ENCODE results near the gene CALHM2. TPM values are rescaled to one million over a fixed set of nuclear protein-coding genes. Genes with fewer than 3 reads are reported as not detected.

Gene CALHM2
- total and polyA plus RNA-seq, 9 donors, result 42.1 to 105 (median 55.3) TPM

- Histone ChIP-seq H3K4me3 (no peak overlapping the region), H3K27me3 (no peaks in the 10 kb centered on the region), H3K27ac (no peak overlapping the region), H3K36me3 (no peaks in the 10 kb centered on the region), H3K9me3 (no peaks in the 10 kb centered on the region), H3K4me1 (ENCODE audit: insufficient read depth) (no peaks in the 10 kb centered on the region)
- TF ChIP-seq CTCF (IDR thresholded peaks at IDR 0.05), result no peak
- TF ChIP-seq EP300 (IDR thresholded peaks at IDR 0.05), result no peak
- TF ChIP-seq POLR2A (IDR thresholded peaks at IDR 0.05), result no peak
- 89 to 92% (median 91%) methylated on average over 7 of the region's 7 CpGs for WGBS, 3 donors
- no peak for DNase-seq
- intact Hi-C loops (cut with DNase I), result no loop called here
Measured at GRCh38 chr10:103467406-103467805, 15.2 kb upstream of the CALHM2 start.

GRCh38 chr10:103466734-103467133 lies 14.6 kb upstream of the CALHM2 start:
- no peaks in the 10 kb centered on the region for H3K4me1 ChIP-seq (ENCODE audit: insufficient read depth)
- DNase-seq, result no peak
- TF ChIP-seq POLR2A (IDR thresholded peaks at IDR 0.05) (no peak), EP300 (IDR thresholded peaks at IDR 0.05) (no peak), CTCF (IDR thresholded peaks at IDR 0.05) (no peak)
- WGBS, 3 donors, result 62 to 74% (median 72%) methylated on average over 3 of the region's 3 CpGs
- no peaks in the 10 kb centered on the region for H3K36me3 ChIP-seq
- intact Hi-C loops (cut with DNase I), result no loop called here
- H3K27me3 ChIP-seq, result no peaks in the 10 kb centered on the region
- H3K9me3 ChIP-seq, result no peaks in the 10 kb centered on the region
- no peak overlapping the region for H3K27ac ChIP-seq
- no peak overlapping the region for H3K4me3 ChIP-seq

DNA sequence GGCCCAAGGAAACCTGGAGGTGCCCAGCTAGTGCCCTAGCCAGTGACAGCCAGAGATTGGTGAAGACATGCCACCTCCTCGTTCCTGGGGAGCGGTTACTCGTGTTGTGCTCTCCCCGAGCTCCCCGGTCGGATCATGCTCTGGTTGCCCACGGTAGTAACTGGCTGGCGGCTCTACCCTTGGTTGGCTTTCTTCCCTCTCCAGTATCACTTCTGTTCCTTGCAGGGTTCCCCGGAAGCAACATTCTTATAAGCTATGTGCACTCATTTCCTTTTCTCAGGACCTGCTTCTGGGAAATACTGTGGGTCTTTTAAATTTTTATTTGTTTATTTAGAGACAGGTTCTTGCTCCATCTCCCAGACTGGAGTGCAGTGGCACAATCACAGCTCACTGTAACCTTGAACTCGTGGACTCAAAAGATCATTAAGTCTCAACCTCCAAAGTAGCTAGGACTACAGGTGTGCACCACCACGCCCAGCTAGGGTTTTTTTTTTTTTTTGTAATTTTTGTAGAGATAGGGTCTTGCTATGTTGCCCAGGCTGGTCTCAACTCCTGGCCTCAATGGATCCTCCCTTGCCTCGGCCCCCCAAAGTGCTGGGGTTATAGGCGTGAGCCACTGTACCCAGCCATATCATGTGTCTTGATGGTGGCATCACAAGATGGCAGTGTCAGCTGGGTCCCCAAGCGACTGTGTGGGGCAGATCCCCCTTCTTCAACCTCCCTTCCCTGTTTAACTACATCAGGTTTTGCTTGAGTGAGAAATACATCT lies 13.4 kb upstream of the CALHM2 start:
- intact Hi-C loops (cut with DNase I), result no loop called here
- TF ChIP-seq EP300 (IDR thresholded peaks at IDR 0.05) (no peak), CTCF (IDR thresholded peaks at IDR 0.05) (no peak), POLR2A (IDR thresholded peaks at IDR 0.05) (no peak)
- no peak for DNase-seq
- H3K4me3 ChIP-seq, result no peak overlapping the region
- no peak overlapping the region for H3K27ac ChIP-seq
- H3K9me3 ChIP-seq, result no peaks in the 10 kb centered on the region
- H3K27me3 ChIP-seq, result no peaks in the 10 kb centered on the region
- no peaks in the 10 kb centered on the region for H3K36me3 ChIP-seq
- WGBS, 3 donors, result 88 to 91% (median 90%) methylated on average over 14 of the region's 14 CpGs
- H3K4me1 ChIP-seq (ENCODE audit: insufficient read depth), result no peaks in the 10 kb centered on the region

DNA sequence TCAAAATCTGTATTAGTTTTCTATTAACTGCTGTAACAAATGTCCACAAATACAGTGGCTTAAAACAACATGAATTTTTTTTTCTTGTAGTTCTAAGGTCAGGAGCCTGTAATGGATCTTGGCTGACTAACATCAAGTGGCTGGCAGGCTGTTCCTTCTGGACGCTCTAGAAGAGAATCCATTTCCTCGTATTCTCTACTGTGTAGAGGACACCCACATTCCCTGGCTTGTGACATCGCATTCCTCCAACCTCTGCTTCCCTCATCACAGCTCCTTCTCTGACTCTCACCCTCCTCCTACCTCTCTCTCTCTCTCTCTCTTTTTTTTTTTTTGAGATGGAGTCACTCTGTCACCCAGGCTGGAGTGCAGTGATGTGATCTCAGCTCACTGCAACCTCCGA lies 11.3 kb upstream of the CALHM2 start:
- no peak for DNase-seq
- H3K36me3 ChIP-seq, result no peaks in the 10 kb centered on the region
- intact Hi-C loops (cut with DNase I), result no loop called here
- no peak overlapping the region for H3K4me3 ChIP-seq
- H3K9me3 ChIP-seq, result no peaks in the 10 kb centered on the region
- WGBS, 3 donors, result 71 to 80% (median 77%) methylated on average over 4 of the region's 4 CpGs
- no peaks in the 10 kb centered on the region for H3K27me3 ChIP-seq
- no peaks in the 10 kb centered on the region for H3K4me1 ChIP-seq (ENCODE audit: insufficient read depth)
- TF ChIP-seq POLR2A (IDR thresholded peaks at IDR 0.05) (no peak), CTCF (IDR thresholded peaks at IDR 0.05) (no peak), EP300 (IDR thresholded peaks at IDR 0.05) (no peak)
- H3K27ac ChIP-seq, result no peak overlapping the region
